ACC112 (cell line): Measurements from ENCODE around the gene LRP2BP.

ENCODE experiments used
- H2AFZ ChIP-seq: fragments of 200-600 bp; sonication (generic); one replicate; pipeline ENCODE4 v1.6.0; 2017; ENCODE audit warnings: antibody characterized with exemption, low read length; ENCODE audit not compliant: unreplicated experiment
- H3K27ac ChIP-seq: fragments of 200-600 bp; sonication (generic); 2 replicates; pipeline ENCODE4 v1.5.1; 2014; ENCODE audit warnings: low read depth, mild to moderate bottlenecking, antibody characterized with exemption, low read length, moderate library complexity
- H3K27me3 ChIP-seq: fragments of 200-600 bp; sonication (generic); 2 replicates; pipeline ENCODE4 v1.6.1; 2014; ENCODE audit warnings: mild to moderate bottlenecking, antibody characterized with exemption, low read length, moderate library complexity, mixed read lengths; ENCODE audit not compliant: insufficient read depth
- H3K36me3 ChIP-seq: fragments of 200-600 bp; sonication (generic); 2 replicates; pipeline ENCODE4 v1.6.1; 2016; ENCODE audit warnings: mild to moderate bottlenecking, antibody characterized with exemption, low read length, moderate library complexity, mixed read lengths; ENCODE audit not compliant: insufficient read depth
- H3K4me1 ChIP-seq: fragments of 200-600 bp; sonication (generic); one replicate; pipeline ENCODE4 v1.6.1; 2016; ENCODE audit warnings: low read length, mixed read lengths; ENCODE audit not compliant: insufficient read depth, unreplicated experiment, control insufficient read depth
- H3K4me3 ChIP-seq: fragments of 200-600 bp; sonication (generic); 2 replicates; pipeline ENCODE4 v1.5.1; 2014; ENCODE audit warnings: mild to moderate bottlenecking, low read depth, low read length
- H3K79me2 ChIP-seq: fragments of 200-600 bp; sonication (generic); one replicate; pipeline ENCODE4 v1.6.0; 2016; ENCODE audit warnings: low read length; ENCODE audit not compliant: control insufficient read depth, unreplicated experiment, insufficient read depth

The LRP2BP gene

DNA sequence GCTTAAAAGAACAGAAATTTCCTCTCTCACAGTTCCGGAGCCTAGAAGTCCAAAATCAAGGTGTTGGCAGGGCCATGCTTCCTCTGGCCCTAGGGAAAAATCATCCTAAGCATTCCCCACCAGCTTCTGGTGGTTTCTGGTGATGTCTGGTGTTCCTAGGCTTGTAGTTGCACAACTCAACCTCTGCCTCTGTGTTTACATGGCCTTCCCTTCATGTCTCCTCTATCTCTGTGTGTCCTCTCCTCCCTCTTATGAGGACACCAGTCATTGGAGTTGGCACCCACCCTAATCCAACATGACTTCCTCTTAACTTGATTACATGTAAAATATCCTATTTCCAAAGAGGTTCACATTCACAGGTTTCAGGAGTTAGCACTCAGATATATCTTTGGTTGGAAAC, 15.4 kb downstream of the LRP2BP start:
- Histone ChIP-seq H3K4me1 (peaks cover 4% of the 10 kb centered on the region), H3K27me3 (no peaks in the 10 kb centered on the region), H3K79me2 (no peaks in the 10 kb centered on the region), H3K27ac (no peak overlapping the region), H3K36me3 (peaks cover 4% of the 10 kb centered on the region; the same call in 1 of the 2 replicates), H3K4me3 (no peak overlapping the region), H2AFZ (no peak overlapping the region)

DNA sequence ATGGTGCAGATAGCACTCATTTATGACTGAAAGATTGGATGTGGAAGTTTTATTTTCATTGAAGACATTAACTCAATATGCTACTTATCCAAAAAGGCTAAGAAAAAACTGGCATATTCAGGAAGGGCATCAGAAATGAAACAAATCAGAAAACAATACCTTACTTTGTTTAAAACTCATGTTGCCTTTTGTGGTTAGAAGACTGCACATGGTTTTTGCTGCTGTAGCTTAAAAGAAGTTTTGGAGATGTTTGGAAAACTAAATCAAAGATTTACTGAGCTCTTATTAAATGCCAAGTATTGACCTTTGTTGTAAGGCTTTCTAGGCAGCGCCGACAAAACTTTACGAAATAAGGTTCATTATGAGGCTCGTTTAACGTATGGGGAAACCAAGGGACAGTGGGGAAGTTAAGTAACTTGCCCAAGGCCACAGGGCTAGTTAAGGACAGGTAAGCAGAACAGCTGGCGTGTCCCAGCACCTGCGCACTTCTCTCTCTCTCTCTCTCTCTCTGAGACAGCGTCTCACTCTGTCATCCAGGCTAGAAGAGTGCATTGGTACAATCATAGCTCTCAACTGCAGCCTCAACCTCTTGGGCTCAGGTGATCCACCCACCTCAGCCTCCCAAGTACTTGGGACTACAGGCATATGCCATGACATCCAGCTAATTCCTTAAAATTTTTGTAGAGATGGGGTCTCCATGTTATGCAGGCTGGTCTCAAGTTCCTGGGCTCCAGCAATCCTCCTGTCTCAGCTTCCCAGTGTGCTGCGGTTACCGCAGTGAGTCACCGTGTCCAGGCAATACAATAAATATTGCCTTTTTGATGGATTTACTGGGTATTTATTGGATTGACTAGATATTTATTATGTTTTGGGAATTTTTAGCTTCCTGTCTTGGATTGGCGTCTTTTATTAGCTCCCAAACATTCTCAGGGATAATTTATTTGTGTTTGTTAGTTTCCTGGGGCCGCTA, 16.1 kb downstream of the LRP2BP start:
- peaks cover 7% of the 10 kb centered on the region; the same call in 1 of the 2 replicates for H3K36me3 ChIP-seq
- no peak overlapping the region for H3K27ac ChIP-seq
- H3K79me2 ChIP-seq = no peaks in the 10 kb centered on the region
- H3K4me1 ChIP-seq = no peaks in the 10 kb centered on the region
- H3K27me3 ChIP-seq = no peaks in the 10 kb centered on the region
- H2AFZ ChIP-seq = no peak overlapping the region
- no peak overlapping the region for H3K4me3 ChIP-seq

DNA sequence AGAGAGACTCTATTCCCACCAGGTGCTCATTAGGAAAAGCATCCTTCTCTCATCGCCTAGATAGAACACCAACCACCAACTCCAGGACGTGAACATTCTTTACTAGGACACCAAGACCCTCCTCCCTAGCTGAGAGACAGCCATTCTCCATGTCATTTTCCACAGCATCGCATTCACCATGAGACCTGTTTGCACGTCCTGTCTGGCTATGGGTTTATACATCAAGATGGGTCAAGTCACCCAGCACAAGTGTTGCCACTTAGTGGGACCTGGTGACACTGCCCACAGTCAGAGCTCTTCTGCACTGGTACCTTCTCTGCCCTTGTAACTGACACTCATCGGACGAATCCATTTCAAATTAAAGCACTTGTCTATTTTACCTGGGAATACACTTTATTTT, 17.5 kb downstream of the LRP2BP start:
- Histone ChIP-seq H3K4me3 (no peak overlapping the region), H3K27ac (no peak overlapping the region), H3K36me3 (peaks cover 7% of the 10 kb centered on the region; the same call in 1 of the 2 replicates), H2AFZ (no peak overlapping the region), H3K79me2 (no peaks in the 10 kb centered on the region), H3K4me1 (no peaks in the 10 kb centered on the region), H3K27me3 (no peaks in the 10 kb centered on the region)

DNA sequence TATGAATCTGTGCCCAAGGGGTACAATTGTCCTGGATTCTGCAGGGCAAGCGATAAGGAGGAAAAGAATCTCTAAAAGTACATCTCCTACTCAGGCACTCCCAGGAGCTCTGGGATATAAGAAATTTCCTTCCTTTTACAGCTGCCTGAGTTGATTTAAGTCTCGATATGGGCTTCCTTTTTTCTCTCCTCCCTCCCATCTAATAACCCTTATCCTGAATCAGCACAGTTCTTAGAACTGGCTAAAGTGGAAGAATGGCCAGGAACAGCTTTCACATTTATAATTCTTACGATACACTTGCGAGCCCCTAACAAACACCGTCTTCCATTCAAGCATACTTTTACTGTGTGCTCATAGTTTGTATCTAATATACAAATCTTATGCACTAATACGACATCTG, 21.2 kb downstream of the LRP2BP start:
- Histone ChIP-seq H2AFZ (no peak overlapping the region), H3K4me1 (no peaks in the 10 kb centered on the region), H3K36me3 (peaks cover 8% of the 10 kb centered on the region; the same call in 1 of the 2 replicates), H3K79me2 (no peaks in the 10 kb centered on the region), H3K27me3 (no peaks in the 10 kb centered on the region), H3K27ac (no peak overlapping the region), H3K4me3 (no peak overlapping the region)

DNA sequence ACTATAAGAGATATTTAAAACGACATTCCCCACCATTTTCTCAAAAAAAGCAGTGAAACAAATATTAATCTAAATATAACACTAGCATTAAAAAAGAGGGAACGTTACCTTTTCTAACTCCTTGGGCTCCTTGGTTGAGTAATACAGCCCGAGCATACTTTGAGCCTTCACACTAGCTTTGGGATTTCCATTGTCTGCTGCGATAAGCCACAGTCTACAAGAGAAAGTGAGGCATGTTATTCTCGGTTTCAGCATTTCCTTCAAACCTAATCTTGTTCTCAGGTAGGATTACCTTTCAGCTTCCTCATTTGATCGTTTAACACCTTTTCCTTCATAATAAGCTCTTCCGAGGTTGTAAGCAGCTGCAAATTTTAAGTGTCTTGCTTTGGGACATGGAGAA, 21.7 kb downstream of the LRP2BP start:
- Histone ChIP-seq H3K79me2 (no peaks in the 10 kb centered on the region), H2AFZ (no peak overlapping the region), H3K4me1 (no peaks in the 10 kb centered on the region), H3K36me3 (peaks cover 8% of the 10 kb centered on the region; the same call in 1 of the 2 replicates), H3K27ac (no peak overlapping the region), H3K4me3 (no peak overlapping the region), H3K27me3 (no peaks in the 10 kb centered on the region)

DNA sequence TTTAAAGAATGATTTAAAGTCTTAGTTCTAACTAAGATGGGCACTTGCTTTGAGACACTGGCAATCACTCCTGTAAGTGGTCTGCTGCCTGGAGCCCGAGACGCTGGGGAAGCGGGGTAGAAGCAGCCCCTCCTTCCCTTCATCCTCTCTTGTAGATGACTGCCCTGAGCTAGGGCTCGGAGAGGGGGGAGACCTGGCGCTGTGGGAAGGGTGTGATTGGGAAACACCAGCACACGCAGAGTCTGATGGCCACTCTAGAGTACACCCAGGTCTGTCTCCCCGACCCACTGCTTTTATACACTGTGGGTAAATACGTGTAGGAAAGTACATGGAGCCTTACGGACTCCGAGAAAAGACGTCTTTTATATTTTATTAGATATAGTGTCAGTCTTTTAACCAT, 24.0 kb downstream of the LRP2BP start:
- H3K4me3 ChIP-seq = no peak overlapping the region
- H3K79me2 ChIP-seq = no peaks in the 10 kb centered on the region
- H2AFZ ChIP-seq = no peak overlapping the region
- no peaks in the 10 kb centered on the region for H3K27me3 ChIP-seq
- H3K27ac ChIP-seq = no peak overlapping the region
- H3K4me1 ChIP-seq = no peaks in the 10 kb centered on the region
- H3K36me3 ChIP-seq = peaks cover 8% of the 10 kb centered on the region; the same call in 1 of the 2 replicates

DNA sequence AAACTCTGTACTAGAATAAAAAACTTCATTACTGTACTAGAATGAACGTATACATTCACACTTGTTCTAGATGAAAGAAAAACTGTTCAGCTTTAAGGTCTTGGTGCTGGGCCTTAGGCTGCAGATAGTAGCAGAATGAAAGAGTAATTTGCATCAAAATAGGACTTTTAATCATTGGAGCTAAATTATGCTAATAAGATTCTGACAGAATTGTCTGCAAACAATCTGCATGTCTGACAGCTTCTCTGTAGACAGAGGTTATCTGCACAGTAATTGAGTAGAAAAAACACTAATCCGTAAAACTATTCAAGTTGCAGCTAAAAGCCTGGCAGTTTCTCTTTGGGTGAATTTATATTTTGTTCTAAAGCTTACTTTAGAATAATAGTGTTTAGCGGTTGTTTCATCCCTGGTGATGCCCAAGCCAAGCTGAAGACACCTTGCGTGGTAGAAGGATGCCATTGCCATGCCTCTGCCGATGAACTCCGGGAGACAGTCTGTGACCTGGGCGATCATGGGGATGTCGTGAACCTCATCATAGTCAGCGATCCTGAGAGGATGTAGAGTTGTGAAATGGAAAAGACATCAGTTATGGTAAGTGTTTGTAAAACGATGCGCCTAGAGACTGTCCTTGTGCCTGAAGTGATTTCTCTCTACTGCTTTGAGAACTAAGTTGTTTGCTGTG, 25.3 kb downstream of the LRP2BP start:
- H3K27me3 ChIP-seq = no peaks in the 10 kb centered on the region
- no peaks in the 10 kb centered on the region for H3K79me2 ChIP-seq
- no peak overlapping the region for H2AFZ ChIP-seq
- H3K4me3 ChIP-seq = no peak overlapping the region
- no peaks in the 10 kb centered on the region for H3K4me1 ChIP-seq
- H3K36me3 ChIP-seq = peaks cover 8% of the 10 kb centered on the region; the same call in 1 of the 2 replicates
- H3K27ac ChIP-seq = no peak overlapping the region

DNA sequence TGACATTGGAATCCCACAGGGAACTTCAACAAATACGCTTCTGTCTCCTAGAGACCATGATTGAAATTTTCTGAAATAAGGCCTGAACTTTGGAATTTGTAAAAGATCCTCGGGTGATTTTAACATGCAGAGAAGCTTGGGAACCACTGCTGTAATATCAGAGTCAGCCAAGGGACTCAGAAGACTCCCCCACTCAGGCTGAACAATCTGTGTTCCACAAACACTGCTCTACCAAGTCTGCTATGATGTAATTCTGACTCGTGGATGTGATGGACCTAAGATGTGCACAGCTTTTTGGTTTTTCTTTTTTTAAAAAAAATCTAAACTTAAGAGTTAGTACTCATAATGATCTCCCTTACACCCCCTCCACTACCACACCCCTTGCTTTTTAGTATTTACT, 26.0 kb downstream of the LRP2BP start:
- Histone ChIP-seq H3K36me3 (peaks cover 6% of the 10 kb centered on the region; the same call in 1 of the 2 replicates), H3K27ac (no peak overlapping the region), H3K4me1 (no peaks in the 10 kb centered on the region), H3K79me2 (no peaks in the 10 kb centered on the region), H3K4me3 (no peak overlapping the region), H3K27me3 (no peaks in the 10 kb centered on the region), H2AFZ (no peak overlapping the region)

DNA sequence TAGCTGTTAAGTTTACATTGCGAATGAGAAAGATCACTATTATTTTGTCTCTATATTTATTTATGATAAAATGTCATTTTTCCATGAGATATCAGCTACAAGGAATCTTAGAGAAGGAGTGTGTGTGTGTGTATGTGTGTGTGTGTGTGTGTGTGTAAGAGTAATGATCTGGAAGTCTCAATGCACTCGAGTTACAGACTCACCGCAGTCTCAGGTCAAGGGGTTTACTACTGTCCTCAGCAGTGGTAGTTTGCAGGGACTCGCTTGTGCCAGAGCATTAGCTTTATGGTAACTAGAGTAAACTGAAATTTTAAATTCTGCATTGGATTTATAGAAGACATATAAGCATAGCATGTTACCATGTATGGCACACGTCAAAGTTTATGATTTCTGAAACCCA, 30.8 kb downstream of the LRP2BP start:
- H3K36me3 ChIP-seq = peaks cover 3% of the 10 kb centered on the region; the same call in 1 of the 2 replicates
- no peaks in the 10 kb centered on the region for H3K27me3 ChIP-seq
- H3K4me1 ChIP-seq = peaks cover 3% of the 10 kb centered on the region
- no peak overlapping the region for H3K4me3 ChIP-seq
- H2AFZ ChIP-seq = no peak overlapping the region
- no peak overlapping the region for H3K27ac ChIP-seq
- no peaks in the 10 kb centered on the region for H3K79me2 ChIP-seq

DNA sequence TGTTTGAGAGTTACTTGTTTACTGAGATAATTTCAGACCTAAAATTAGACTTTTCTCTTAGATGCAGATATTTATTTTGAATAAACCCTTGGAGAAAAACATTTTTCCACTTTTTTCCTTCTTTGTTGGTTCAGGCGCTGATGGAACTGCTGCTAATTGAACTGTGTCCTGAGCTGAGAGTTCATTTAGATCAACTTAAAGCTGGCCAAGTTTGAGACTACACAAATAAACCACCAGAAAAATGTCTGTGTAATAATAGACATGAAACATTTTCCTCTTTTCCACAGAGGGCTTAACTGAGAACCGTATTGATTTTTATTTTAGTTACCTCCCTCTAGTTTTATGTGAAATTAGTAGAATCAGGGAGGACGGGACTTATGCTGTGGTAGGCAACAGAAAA, 32.5 kb downstream of the LRP2BP start:
- H2AFZ ChIP-seq = no peak overlapping the region
- no peak overlapping the region for H3K27ac ChIP-seq
- no peaks in the 10 kb centered on the region for H3K27me3 ChIP-seq
- 0 out of 2 replicates have a peak, but pooled peaks cover 6% of the 10 kb centered on the region for H3K36me3 ChIP-seq
- no peaks in the 10 kb centered on the region for H3K79me2 ChIP-seq
- H3K4me1 ChIP-seq = peaks cover 14% of the 10 kb centered on the region
- no peak overlapping the region for H3K4me3 ChIP-seq
